ENCODE data around the gene NPAS3.

NPAS3 gene

DNA sequence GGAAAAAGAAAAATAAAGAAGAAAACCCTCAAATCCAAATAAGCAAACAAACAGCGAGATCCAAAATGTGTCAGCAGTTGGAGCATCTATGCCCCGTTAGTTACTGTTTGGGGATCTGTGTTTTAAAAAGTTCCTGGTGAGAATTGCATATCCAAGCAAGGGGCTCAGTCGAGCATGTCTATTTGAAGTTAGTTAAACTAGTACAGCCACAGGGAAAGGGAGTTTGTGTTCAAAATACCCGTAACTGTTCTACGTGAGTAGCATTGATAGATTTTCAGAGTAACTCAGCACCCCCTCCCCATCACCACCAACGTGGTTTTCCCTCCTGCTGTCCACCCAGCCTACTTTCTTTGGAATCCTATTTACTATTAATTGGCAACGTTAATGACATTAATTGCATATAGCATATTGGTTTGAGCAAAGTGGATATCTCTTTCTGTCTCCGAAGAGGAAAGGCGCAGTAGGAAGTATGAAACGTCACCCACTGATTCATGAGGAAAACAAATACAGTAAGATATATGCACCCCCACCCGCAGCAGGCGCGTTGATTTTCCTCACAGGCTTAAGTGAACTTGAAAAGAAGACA is 1.5 kb downstream of the NPAS3 start:
- H3K27me3 ChIP-seq (ENCODE audit: insufficient read depth, poor library complexity, severe bottlenecking) = peaks cover 41% of the 10 kb centered on the region
- H3K4me3 ChIP-seq (replicated peaks; ENCODE audit: insufficient read depth, low read length) = no peak overlapping the region
- DNase-seq (ENCODE audit: low read depth in 1 of 2, low spot score in 1 of 2) = no peak
- TF ChIP-seq GABPA (IDR thresholded peaks at IDR 0.05; ENCODE audit: low read depth) (no peak), POLR2AphosphoS5 (IDR thresholded peaks at IDR 0.05; ENCODE audit: low read depth) (no peak), REST (IDR thresholded peaks at IDR 0.05; ENCODE audit: insufficient replicate concordance, low read depth) (no peak), SPI1 (IDR thresholded peaks at IDR 0.05; ENCODE audit: borderline replicate concordance, low read depth) (no peak), CTCF (IDR thresholded peaks at IDR 0.05; ENCODE audit: insufficient read depth, low read length) (no peak)
- H3K27ac ChIP-seq (replicated peaks) = no peak overlapping the region

- no peak overlapping the region for H3K27ac ChIP-seq (replicated peaks)
- H3K4me3 ChIP-seq (replicated peaks; ENCODE audit: insufficient read depth, low read length) = no peak overlapping the region
- no peak for TF ChIP-seq SPI1 (IDR thresholded peaks at IDR 0.05; ENCODE audit: borderline replicate concordance, low read depth)
- no peak for TF ChIP-seq GABPA (IDR thresholded peaks at IDR 0.05; ENCODE audit: low read depth)
- no peak for TF ChIP-seq REST (IDR thresholded peaks at IDR 0.05; ENCODE audit: insufficient replicate concordance, low read depth)
- TF ChIP-seq CTCF (IDR thresholded peaks at IDR 0.05; ENCODE audit: insufficient read depth, low read length) = no peak
- TF ChIP-seq POLR2AphosphoS5 (IDR thresholded peaks at IDR 0.05; ENCODE audit: low read depth) = no peak
- no peak for DNase-seq (ENCODE audit: low read depth in 1 of 2, low spot score in 1 of 2)
- H3K27me3 ChIP-seq (ENCODE audit: insufficient read depth, poor library complexity, severe bottlenecking) = peaks cover 34% of the 10 kb centered on the region
These were observed 2.3 kb downstream of the NPAS3 start for GRCh38 chr14:32940711-32941667.

- Histone ChIP-seq H3K4me3 (replicated peaks; ENCODE audit: insufficient read depth, low read length) (no peak overlapping the region), H3K27ac (replicated peaks) (no peak overlapping the region), H3K27me3 (ENCODE audit: insufficient read depth, poor library complexity, severe bottlenecking) (peaks cover 27% of the 10 kb centered on the region)
- DNase-seq (ENCODE audit: low read depth in 1 of 2, low spot score in 1 of 2) = no peak
- TF ChIP-seq SPI1 (IDR thresholded peaks at IDR 0.05; ENCODE audit: borderline replicate concordance, low read depth) = no peak
- TF ChIP-seq REST (IDR thresholded peaks at IDR 0.05; ENCODE audit: insufficient replicate concordance, low read depth) = no peak
- TF ChIP-seq CTCF (IDR thresholded peaks at IDR 0.05; ENCODE audit: insufficient read depth, low read length) = no peak
- no peak for TF ChIP-seq POLR2AphosphoS5 (IDR thresholded peaks at IDR 0.05; ENCODE audit: low read depth)
- no peak for TF ChIP-seq GABPA (IDR thresholded peaks at IDR 0.05; ENCODE audit: low read depth)
These were observed 3.0 kb downstream of the NPAS3 start for GRCh38 chr14:32941668-32942065.

Data from HL-60 (cell line).